GM20000 (cell line): ENCODE data around the gene MYO5B.

Experiments
- DNase-seq: peaks from one replicate; pipeline ENCODE4 v3.0.0; 2012; ENCODE audit warnings: low spot score
- CTCF ChIP-seq: IDR thresholded peaks from 2 replicates; pipeline ENCODE4 v1.5.1; 2012; ENCODE audit warnings: mild to moderate bottlenecking, control low read depth; ENCODE audit errors: extremely low read depth, missing control alignments

Gene MYO5B

GRCh38 chr18:50171406-50171805 is 23.5 kb downstream of the MYO5B start:
- no peak for DNase-seq
- TF ChIP-seq CTCF = no peak

GRCh38 chr18:50170004-50170403 is 24.9 kb downstream of the MYO5B start:
- DNase-seq = no peak

GRCh38 chr18:50169149-50169548 is 25.8 kb downstream of the MYO5B start:
- no peak for DNase-seq
- no peak for TF ChIP-seq CTCF

More at GRCh38 chr18:50170004-50170403, 24.9 kb downstream of the MYO5B start:
- TF ChIP-seq CTCF = no peak

- TF ChIP-seq CTCF = no peak
- no peak for DNase-seq
Measured at GRCh38 chr18:50167966-50168365, 27.0 kb downstream of the MYO5B start.

GRCh38 chr18:50166901-50167300 is 28.0 kb downstream of the MYO5B start:
- DNase-seq = no peak
- TF ChIP-seq CTCF = no peak

GRCh38 chr18:50163505-50163904 is 31.4 kb downstream of the MYO5B start:
- no peak for TF ChIP-seq CTCF
- no peak for DNase-seq

- no peak for DNase-seq
- no peak for TF ChIP-seq CTCF
Measured at GRCh38 chr18:50162486-50163304, 32.3 kb downstream of the MYO5B start.
